Activated T-helper 1 cell treated with anti-CD3 and anti-CD28 coated beads, Interleukin-12 subunit alpha, Interleukin-12 subunit beta, Interleukin-2, Interleukin-4 antibody, amounts not matched to agents 30 ng/mL and 10 ng/mL and 1 ng/mL, durations not matched to agents 14 hours and 24 hours and 36 hours (primary cell): ENCODE results near the gene RTN3. TPM values are rescaled to one million over a fixed set of nuclear protein-coding genes. Genes with fewer than 3 reads are reported as not detected.

Source experiments
- DNase-seq: peaks from one replicate; pipeline ENCODE4 v3.0.0; 2021; ENCODE audit warnings: low spot score
- H3K27ac Mint-ChIP-seq: one replicate; pipeline ENCODE4 v1.8.0; 2021; ENCODE audit warnings: mild to moderate bottlenecking, mixed read lengths
- H3K27me3 Mint-ChIP-seq: one replicate; pipeline ENCODE4 v1.8.0; 2022; ENCODE audit warnings: mild to moderate bottlenecking, moderate library complexity, mixed read lengths; ENCODE audit not compliant: insufficient read depth
- H3K36me3 Mint-ChIP-seq: one replicate; pipeline ENCODE4 v1.8.0; 2021; ENCODE audit warnings: low read depth, mixed read lengths
- H3K4me1 Mint-ChIP-seq: one replicate; pipeline ENCODE4 v1.8.0; 2021; ENCODE audit warnings: low read depth, mixed read lengths
- H3K4me3 Mint-ChIP-seq: one replicate; pipeline ENCODE4 v1.8.0; 2021; ENCODE audit warnings: mild to moderate bottlenecking, moderate library complexity, mixed read lengths
- H3K9me3 Mint-ChIP-seq: one replicate; pipeline ENCODE4 v1.8.0; 2021; ENCODE audit warnings: mixed read lengths
- intact Hi-C: fragments of 100-400 bp; cut with micrococcal nuclease; formaldehyde crosslinking; loops from one replicate; pipeline ENCODE4 v1.15.1; 2024
- total RNA-seq: library from RNA; stranded (reverse); gene quantifications from 2 replicates; pipeline ENCODE4 v1.2.3, GENCODE V29; 2022

The RTN3 gene
- total RNA-seq, 1 donor from 2014 or later = 52.1 TPM

DNA sequence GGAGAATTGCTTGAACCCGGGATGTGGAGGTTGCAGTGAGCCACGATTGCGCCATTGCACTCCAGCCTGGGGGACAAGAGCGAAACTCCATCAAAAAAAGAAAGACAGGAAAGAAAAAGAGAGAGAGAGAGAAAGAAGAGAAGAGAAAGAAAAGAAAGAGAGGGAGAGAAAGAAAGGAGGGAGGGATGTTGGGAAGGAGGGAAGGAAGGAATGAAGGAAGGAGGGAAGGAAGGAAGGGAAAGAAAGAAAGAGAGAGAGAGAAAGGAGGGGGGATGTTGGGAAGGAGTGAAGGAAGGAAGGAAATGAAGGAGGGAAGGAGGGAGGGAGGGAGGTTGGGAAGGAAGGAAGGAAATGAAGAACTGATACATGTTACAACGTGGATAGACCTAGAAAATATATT lies 119.6 kb downstream of the RTN3 start:
- no peaks in the 10 kb centered on the region for H3K36me3 Mint-ChIP-seq
- intact Hi-C loops = no loop called here
- peaks cover 3% of the 10 kb centered on the region for H3K27me3 Mint-ChIP-seq
- no peaks in the 10 kb centered on the region for H3K9me3 Mint-ChIP-seq
- no peaks in the 10 kb centered on the region for H3K4me1 Mint-ChIP-seq
- H3K4me3 Mint-ChIP-seq = no peak overlapping the region
- no peak overlapping the region for H3K27ac Mint-ChIP-seq
- DNase-seq = no peak

GRCh38 chr11:63802637-63803414 lies 121.5 kb downstream of the RTN3 start:
- H3K4me1 Mint-ChIP-seq = no peaks in the 10 kb centered on the region

GRCh38 chr11:63804259-63804658 lies 123.0 kb downstream of the RTN3 start:
- H3K27me3 Mint-ChIP-seq = peaks cover 3% of the 10 kb centered on the region
- no peak overlapping the region for H3K4me3 Mint-ChIP-seq
- intact Hi-C loops = no loop called here
- no peaks in the 10 kb centered on the region for H3K36me3 Mint-ChIP-seq
- DNase-seq = no peak
- no peak overlapping the region for H3K27ac Mint-ChIP-seq
- no peaks in the 10 kb centered on the region for H3K4me1 Mint-ChIP-seq
- H3K9me3 Mint-ChIP-seq = no peaks in the 10 kb centered on the region

More at GRCh38 chr11:63802637-63803414, 121.5 kb downstream of the RTN3 start:
- Mint-ChIP-seq H3K27ac (no peak overlapping the region), H3K9me3 (no peaks in the 10 kb centered on the region), H3K4me3 (no peak overlapping the region), H3K27me3 (peaks cover 3% of the 10 kb centered on the region), H3K36me3 (no peaks in the 10 kb centered on the region)
- no peak for DNase-seq
- intact Hi-C loops = no loop called here

DNA sequence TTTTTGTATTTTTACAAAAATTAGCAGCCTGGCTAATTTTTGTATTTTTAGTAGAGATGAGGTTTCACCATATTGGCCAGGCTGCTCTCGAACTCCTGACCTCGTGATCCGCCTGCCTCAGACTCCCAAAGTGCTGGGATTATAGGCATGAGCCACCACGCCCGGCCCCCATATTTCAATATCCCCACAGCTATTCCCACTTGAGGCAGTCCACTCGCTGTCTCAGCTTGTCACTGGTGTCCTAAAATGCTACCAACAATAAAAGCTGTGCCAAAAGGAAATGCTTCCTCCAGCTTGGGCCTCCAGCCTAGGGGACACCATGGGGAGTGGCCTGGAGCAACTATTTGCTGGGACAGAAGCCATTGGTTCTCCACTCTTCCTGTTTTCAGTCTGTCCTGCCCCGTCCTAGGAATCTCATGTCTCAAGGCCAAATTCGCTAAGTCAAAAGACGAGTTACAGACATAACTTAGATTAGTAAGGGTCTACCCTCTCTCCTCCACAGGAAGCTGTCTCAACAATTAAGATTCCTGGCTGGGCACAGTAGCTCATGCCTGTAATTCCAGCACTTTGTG lies 124.6 kb downstream of the RTN3 start:
- H3K27ac Mint-ChIP-seq = no peak overlapping the region
- intact Hi-C loops = no loop called here
- no peaks in the 10 kb centered on the region for H3K36me3 Mint-ChIP-seq
- H3K4me1 Mint-ChIP-seq = peaks cover 4% of the 10 kb centered on the region
- H3K4me3 Mint-ChIP-seq = no peak overlapping the region
- peaks cover 3% of the 10 kb centered on the region for H3K27me3 Mint-ChIP-seq
- DNase-seq = no peak
- H3K9me3 Mint-ChIP-seq = no peaks in the 10 kb centered on the region

Other genes with a start within 250 kb of the RTN3 start
- gene PLAAT5, start 190.3 kb upstream of the RTN3 start, total RNA-seq = not detected in 2 replicates
- not detected in 2 replicates for gene LGALS12, start 175.4 kb upstream of the RTN3 start, total RNA-seq
- 11.8 and 12.2 TPM in 2 replicates for gene PLAAT4, start 144.7 kb upstream of the RTN3 start, total RNA-seq
- gene PLAAT2, start 118.1 kb upstream of the RTN3 start, total RNA-seq = not detected in 2 replicates
- 2.3 TPM in 2 replicates for gene PLAAT3, start 67.1 kb upstream of the RTN3 start, total RNA-seq
- gene ATL3, start 10.1 kb upstream of the RTN3 start, total RNA-seq = 35.6 and 37.0 TPM in 2 replicates
- 3.8 and 5.3 TPM in 2 replicates for gene ZFTA, start 87.3 kb downstream of the RTN3 start, total RNA-seq
- 60.0 and 64.3 TPM in 2 replicates for gene SPINDOC, start 132.0 kb downstream of the RTN3 start, total RNA-seq
- gene MARK2, start 157.6 kb downstream of the RTN3 start, total RNA-seq = 44.7 and 46.0 TPM in 2 replicates
- 0.21 and 0.34 TPM in 2 replicates for gene RCOR2, start 235.7 kb downstream of the RTN3 start, total RNA-seq